Neutrophil (primary cell): Measurements from ENCODE around the gene FGF14.

ENCODE experiments used
- H3K27ac ChIP-seq: fragments of 200-600 bp; sonication (generic); 2 replicates; pipeline ENCODE4 v1.5.1; 2016; ENCODE audit warnings: mild to moderate bottlenecking, moderate library complexity
- H3K27me3 ChIP-seq: fragments of 200-600 bp; sonication (generic); 2 replicates; pipeline ENCODE4 v1.6.0; 2016; ENCODE audit warnings: mild to moderate bottlenecking
- H3K36me3 ChIP-seq: fragments of 200-600 bp; sonication (generic); 2 replicates; pipeline ENCODE4 v1.5.1; 2017
- H3K4me1 ChIP-seq, 2 experiments: fragments of 200-600 bp in 1 of 2; sonication (generic) in 1 of 2; 1 replicate in 1 of 2; 2 replicates in 1 of 2; pipeline versions ENCODE4 v1.5.1 to v1.6.1; 2013 to 2016; ENCODE audit warnings: low read depth in 1 of 2, low read length in 1 of 2, mild to moderate bottlenecking in 1 of 2, moderate library complexity in 1 of 2; ENCODE audit not compliant: control insufficient read depth in 1 of 2, insufficient read depth in 1 of 2
- H3K4me3 ChIP-seq, 2 experiments: fragments of 200-600 bp in 1 of 2; sonication (generic) in 1 of 2; 1 replicate in 1 of 2; 2 replicates in 1 of 2; pipeline ENCODE4 v1.5.1; 2013 to 2016; ENCODE audit warnings: low read depth in 1 of 2, low read length in 1 of 2, mild to moderate bottlenecking in 1 of 2, moderate library complexity in 1 of 2
- H3K9me3 ChIP-seq: fragments of 200-600 bp; sonication (generic); 2 replicates; pipeline ENCODE4 v1.5.1; 2016
- CTCF ChIP-seq: fragments of 200-600 bp; sonication (generic); IDR thresholded peaks from 2 replicates; pipeline ENCODE4 v1.5.1; 2016; ENCODE audit warnings: antibody characterized with exemption

The FGF14 gene

GRCh38 chr13:101717353-101717752 lies 684.5 kb downstream of the FGF14 start:
- Histone ChIP-seq H3K9me3 (no peaks in the 10 kb centered on the region), H3K36me3 (no peaks in the 10 kb centered on the region), H3K4me1 (no peaks in the 10 kb centered on the region), H3K4me3 (no peak overlapping the region), H3K27me3 (no peaks in the 10 kb centered on the region), H3K27ac (no peak overlapping the region)
- TF ChIP-seq CTCF = no peak

GRCh38 chr13:101714195-101714594 lies 687.7 kb downstream of the FGF14 start:
- TF ChIP-seq CTCF = no peak
- H3K9me3 ChIP-seq = no peaks in the 10 kb centered on the region
- H3K36me3 ChIP-seq = no peaks in the 10 kb centered on the region

GRCh38 chr13:101712026-101712348 lies 689.9 kb downstream of the FGF14 start:
- Histone ChIP-seq H3K4me1 (peaks cover 17 to 19% of the 10 kb centered on the region in 2 experiments), H3K27me3 (no peaks in the 10 kb centered on the region), H3K36me3 (no peaks in the 10 kb centered on the region), H3K4me3 (no peak overlapping the region), H3K27ac (no peak overlapping the region), H3K9me3 (no peaks in the 10 kb centered on the region)
- no peak for TF ChIP-seq CTCF

More at GRCh38 chr13:101714195-101714594, 687.7 kb downstream of the FGF14 start:
- Histone ChIP-seq H3K4me3 (no peak overlapping the region), H3K4me1 (no peaks in the 10 kb centered on the region), H3K27me3 (no peaks in the 10 kb centered on the region), H3K27ac (no peak overlapping the region)

GRCh38 chr13:101711307-101712025 lies 690.4 kb downstream of the FGF14 start:
- H3K36me3 ChIP-seq = no peaks in the 10 kb centered on the region
- H3K27ac ChIP-seq = no peak overlapping the region
- peaks cover 22 to 24% of the 10 kb centered on the region in 2 experiments for H3K4me1 ChIP-seq
- H3K9me3 ChIP-seq = no peaks in the 10 kb centered on the region
- H3K4me3 ChIP-seq = no peak overlapping the region
- no peaks in the 10 kb centered on the region for H3K27me3 ChIP-seq
- TF ChIP-seq CTCF = no peak

- Histone ChIP-seq H3K27me3 (no peaks in the 10 kb centered on the region), H3K4me1 (peaks cover 37 to 39% of the 10 kb centered on the region in 2 experiments), H3K9me3 (no peaks in the 10 kb centered on the region), H3K36me3 (no peaks in the 10 kb centered on the region), H3K4me3 (no peak overlapping the region), H3K27ac (no peak overlapping the region)
- TF ChIP-seq CTCF = no peak
These were observed 691.9 kb downstream of the FGF14 start for GRCh38 chr13:101709952-101710351.
